Cortex of kidney (tissue), 1 donor: ENCODE data around the gene TRAPPC14.

Experiments used
- DNase-seq: peaks from one replicate; lab custom pipeline; 2025; lab: John Stamatoyannopoulos, UW

Gene TRAPPC14

GRCh38 chr7:100173806-100174495 is 15.4 kb upstream of the TRAPPC14 start:
- DNase-seq = no peak

- no peak for DNase-seq
Observed at GRCh38 chr7:100171840-100172239, 13.3 kb upstream of the TRAPPC14 start.

- no peak for DNase-seq
Observed at GRCh38 chr7:100171087-100171681, 12.7 kb upstream of the TRAPPC14 start.

- no peak for DNase-seq
Observed at GRCh38 chr7:100170101-100170897, 11.8 kb upstream of the TRAPPC14 start.

- no peak for DNase-seq
Observed at GRCh38 chr7:100169147-100169850, 10.8 kb upstream of the TRAPPC14 start.

GRCh38 chr7:100167912-100168323 is 9.4 kb upstream of the TRAPPC14 start:
- no peak for DNase-seq

- DNase-seq = no peak
Observed at GRCh38 chr7:100166970-100167911, 8.7 kb upstream of the TRAPPC14 start.

- DNase-seq = no peak
Observed at GRCh38 chr7:100166317-100166940, 7.9 kb upstream of the TRAPPC14 start.

- DNase-seq = no peak
Observed at GRCh38 chr7:100163871-100164270, 5.3 kb upstream of the TRAPPC14 start.

GRCh38 chr7:100163006-100163531 is 4.5 kb upstream of the TRAPPC14 start:
- DNase-seq = no peak

- no peak for DNase-seq
Observed at GRCh38 chr7:100160067-100160466, 1.5 kb upstream of the TRAPPC14 start.

GRCh38 chr7:100159099-100159623 is 638 bp upstream of the TRAPPC14 start:
- no peak for DNase-seq

- DNase-seq = no peak
Observed at GRCh38 chr7:100157334-100158228, 942 bp downstream of the TRAPPC14 start.

- no peak for DNase-seq
Observed at GRCh38 chr7:100157069-100157333, 1.5 kb downstream of the TRAPPC14 start.

- no peak for DNase-seq
Observed at GRCh38 chr7:100156331-100157068, 2.0 kb downstream of the TRAPPC14 start.

GRCh38 chr7:100155553-100156317 is 2.8 kb downstream of the TRAPPC14 start:
- no peak for DNase-seq

- DNase-seq = no peak
Observed at GRCh38 chr7:100154651-100155491, 3.7 kb downstream of the TRAPPC14 start.
